PFSK-1 (cell line): Measurements from ENCODE around the gene PASK.

Source experiments
- SIN3A ChIP-seq: IDR thresholded peaks from 2 replicates; pipeline ENCODE4 v1.6.1; 2012; ENCODE audit warnings: mild to moderate bottlenecking, low read length, moderate library complexity, borderline replicate concordance; ENCODE audit not compliant: insufficient read depth
- TF ChIP-seq, protein P1 (sequence below), 2 experiments: IDR thresholded peaks; 2 replicates each; pipeline versions ENCODE4 v1.6.1 to v1.8.0; 2011 to 2012; ENCODE audit warnings: low read depth in 2 of 2, low read length in 2 of 2, control low read depth in 1 of 2, inconsistent platforms in 1 of 2, mild to moderate bottlenecking in 1 of 2, moderate library complexity in 1 of 2; ENCODE audit not compliant: insufficient read depth in 1 of 2

DNA sequence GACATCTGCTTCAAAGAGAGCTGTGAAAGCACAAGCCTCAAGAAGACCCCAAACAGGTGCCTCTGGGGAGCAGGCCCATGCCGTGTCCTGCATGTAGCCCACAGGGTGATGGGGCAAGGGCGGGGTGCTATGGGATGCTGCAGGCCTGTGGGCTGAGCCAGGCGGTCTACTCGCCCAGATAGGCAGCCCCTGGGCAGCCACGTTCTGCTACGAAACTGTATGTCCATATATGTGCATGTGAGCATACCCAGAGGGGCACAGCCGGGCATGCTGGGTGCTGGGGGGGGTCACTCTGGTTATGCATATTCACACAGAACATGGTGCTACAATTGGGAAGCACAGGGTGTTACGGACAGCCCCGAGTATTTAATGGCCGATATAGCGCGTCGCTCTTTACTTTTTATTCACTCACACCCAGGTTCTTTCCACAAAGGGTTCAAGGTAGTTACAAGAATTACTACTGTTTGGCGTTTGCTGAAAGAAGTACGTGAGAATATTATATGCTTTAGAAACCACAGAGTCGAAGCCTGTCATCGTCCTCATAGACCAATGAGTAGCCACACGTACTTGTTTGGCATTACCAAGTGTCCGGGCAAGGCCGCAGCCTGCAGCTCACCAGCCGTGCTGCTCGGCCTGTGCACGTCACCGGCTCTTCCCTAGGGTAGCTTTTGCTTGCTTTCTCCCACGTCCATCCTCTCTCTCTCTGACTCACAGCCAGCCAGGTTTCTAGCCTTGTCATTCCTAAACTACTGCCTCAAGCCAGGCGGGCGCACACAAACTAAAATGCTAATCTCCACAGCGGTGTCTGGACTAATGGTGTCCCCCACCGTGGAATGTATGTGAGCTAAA is 61.6 kb downstream of the PASK start:
- TF ChIP-seq, protein P1, sequence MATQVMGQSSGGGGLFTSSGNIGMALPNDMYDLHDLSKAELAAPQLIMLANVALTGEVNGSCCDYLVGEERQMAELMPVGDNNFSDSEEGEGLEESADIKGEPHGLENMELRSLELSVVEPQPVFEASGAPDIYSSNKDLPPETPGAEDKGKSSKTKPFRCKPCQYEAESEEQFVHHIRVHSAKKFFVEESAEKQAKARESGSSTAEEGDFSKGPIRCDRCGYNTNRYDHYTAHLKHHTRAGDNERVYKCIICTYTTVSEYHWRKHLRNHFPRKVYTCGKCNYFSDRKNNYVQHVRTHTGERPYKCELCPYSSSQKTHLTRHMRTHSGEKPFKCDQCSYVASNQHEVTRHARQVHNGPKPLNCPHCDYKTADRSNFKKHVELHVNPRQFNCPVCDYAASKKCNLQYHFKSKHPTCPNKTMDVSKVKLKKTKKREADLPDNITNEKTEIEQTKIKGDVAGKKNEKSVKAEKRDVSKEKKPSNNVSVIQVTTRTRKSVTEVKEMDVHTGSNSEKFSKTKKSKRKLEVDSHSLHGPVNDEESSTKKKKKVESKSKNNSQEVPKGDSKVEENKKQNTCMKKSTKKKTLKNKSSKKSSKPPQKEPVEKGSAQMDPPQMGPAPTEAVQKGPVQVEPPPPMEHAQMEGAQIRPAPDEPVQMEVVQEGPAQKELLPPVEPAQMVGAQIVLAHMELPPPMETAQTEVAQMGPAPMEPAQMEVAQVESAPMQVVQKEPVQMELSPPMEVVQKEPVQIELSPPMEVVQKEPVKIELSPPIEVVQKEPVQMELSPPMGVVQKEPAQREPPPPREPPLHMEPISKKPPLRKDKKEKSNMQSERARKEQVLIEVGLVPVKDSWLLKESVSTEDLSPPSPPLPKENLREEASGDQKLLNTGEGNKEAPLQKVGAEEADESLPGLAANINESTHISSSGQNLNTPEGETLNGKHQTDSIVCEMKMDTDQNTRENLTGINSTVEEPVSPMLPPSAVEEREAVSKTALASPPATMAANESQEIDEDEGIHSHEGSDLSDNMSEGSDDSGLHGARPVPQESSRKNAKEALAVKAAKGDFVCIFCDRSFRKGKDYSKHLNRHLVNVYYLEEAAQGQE (IDR thresholded peaks at IDR 0.05; ENCODE audit: insufficient read depth in 1 of 2, low read depth in 2 of 2, low read length in 2 of 2): no peak
- no peak for TF ChIP-seq SIN3A
